GM12891 (cell line): ENCODE results near the gene CCDC102B.

Experiments used
- DNase-seq: peaks from one replicate; pipeline ENCODE4 v3.0.0; 2011; ENCODE audit warnings: low spot score; ENCODE audit not compliant: insufficient read length
- FAIRE-seq: peaks from 2 replicates; lab custom pipeline; 2011; peaks lifted over from hg19 to GRCh38; lab: Jason Lieb, UNC
- PAX5 ChIP-seq: IDR thresholded peaks from 2 replicates; pipeline ENCODE4 v1.6.1; 2011; ENCODE audit warnings: low read length, moderate library complexity, mild to moderate bottlenecking; ENCODE audit not compliant: insufficient read depth, severe bottlenecking
- POLR2A ChIP-seq: IDR thresholded peaks from 2 replicates; pipeline ENCODE4 v1.6.1; 2011; ENCODE audit warnings: low read depth, low read length, control low read depth
- POLR2AphosphoS5 ChIP-seq: IDR thresholded peaks from 2 replicates; pipeline ENCODE4 v1.6.1; 2011; ENCODE audit warnings: low read depth, low read length, control low read depth
- POU2F2 ChIP-seq: IDR thresholded peaks from 2 replicates; pipeline ENCODE4 v1.6.1; 2011; ENCODE audit warnings: low read depth, mild to moderate bottlenecking, control low read depth, low read length, moderate library complexity
- SPI1 ChIP-seq: IDR thresholded peaks from 2 replicates; pipeline ENCODE4 v1.6.1; 2011; ENCODE audit warnings: low read depth, low read length, control low read depth
- TAF1 ChIP-seq: IDR thresholded peaks from 2 replicates; pipeline ENCODE4 v1.6.1; 2011; ENCODE audit warnings: low read depth, low read length, control low read depth

Gene CCDC102B

DNA sequence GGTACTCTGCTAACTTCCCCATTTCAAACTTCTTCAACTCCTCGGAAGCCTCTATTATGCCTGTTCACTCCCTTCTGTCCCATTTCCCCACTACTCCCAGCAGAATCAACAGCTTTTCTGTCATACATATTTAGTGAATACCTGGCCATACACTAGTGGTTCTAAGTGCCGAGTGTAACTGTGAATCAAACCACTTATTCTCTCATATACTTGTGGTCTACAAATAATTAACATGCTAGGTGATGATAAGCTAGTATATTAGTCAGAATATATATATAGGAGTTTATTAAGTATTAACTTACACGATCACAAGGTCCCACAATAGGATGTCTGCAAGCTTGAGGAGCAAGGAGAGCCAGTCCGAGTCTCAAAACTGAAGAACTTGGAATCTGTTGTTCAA, 150.7 kb downstream of the CCDC102B start:
- TF ChIP-seq SPI1 = no peak
- TF ChIP-seq POLR2A = no peak
- TF ChIP-seq TAF1 = no peak
- no peak for TF ChIP-seq PAX5
- TF ChIP-seq POLR2AphosphoS5 = no peak
- no peak for TF ChIP-seq POU2F2
- FAIRE-seq (no peak), DNase-seq (no peak)

DNA sequence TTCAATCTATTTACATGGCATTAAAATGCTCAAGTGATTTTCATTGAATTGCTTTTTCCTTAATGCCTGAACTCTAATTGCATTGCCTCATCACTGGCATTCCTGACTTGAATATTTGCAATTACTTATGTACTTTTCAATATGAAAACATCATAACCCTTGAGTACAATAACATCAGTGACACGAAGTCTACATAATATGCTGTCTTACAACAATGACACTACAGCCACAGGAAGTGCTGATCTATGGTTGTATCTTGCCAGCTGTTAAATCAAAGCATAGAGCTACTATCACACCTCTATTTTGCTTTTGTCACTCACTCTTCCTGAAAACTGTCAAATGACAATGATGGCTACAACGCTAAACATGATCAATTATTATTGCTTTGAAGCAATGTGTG, 156.9 kb downstream of the CCDC102B start:
- FAIRE-seq (no peak), DNase-seq (no peak)
- no peak for TF ChIP-seq PAX5
- no peak for TF ChIP-seq POLR2AphosphoS5
- no peak for TF ChIP-seq POLR2A
- TF ChIP-seq SPI1 = no peak
- no peak for TF ChIP-seq POU2F2
- TF ChIP-seq TAF1 = no peak

DNA sequence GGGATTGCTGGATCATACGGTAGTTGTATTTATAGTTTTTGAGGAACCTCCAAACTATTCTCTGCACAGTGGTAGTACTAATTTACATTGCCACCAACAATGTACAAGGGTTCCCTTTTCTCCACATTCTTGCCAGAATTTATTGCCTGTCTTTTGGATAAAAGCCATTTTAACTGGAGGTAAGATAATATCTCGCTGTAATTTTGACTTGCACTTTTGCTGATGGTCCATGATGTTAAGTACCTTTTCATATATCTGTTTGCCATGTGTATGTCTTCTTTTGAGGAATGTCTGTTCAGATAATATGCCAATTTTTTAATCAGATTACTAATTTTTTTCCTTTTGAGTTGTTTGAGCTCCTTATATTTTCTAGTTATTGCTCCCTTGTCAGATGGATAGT, 158.8 kb downstream of the CCDC102B start:
- no peak for DNase-seq
- TF ChIP-seq POLR2AphosphoS5 (no peak), TAF1 (no peak), POLR2A (no peak), POU2F2 (no peak), SPI1 (no peak)
- no peak for FAIRE-seq

DNA sequence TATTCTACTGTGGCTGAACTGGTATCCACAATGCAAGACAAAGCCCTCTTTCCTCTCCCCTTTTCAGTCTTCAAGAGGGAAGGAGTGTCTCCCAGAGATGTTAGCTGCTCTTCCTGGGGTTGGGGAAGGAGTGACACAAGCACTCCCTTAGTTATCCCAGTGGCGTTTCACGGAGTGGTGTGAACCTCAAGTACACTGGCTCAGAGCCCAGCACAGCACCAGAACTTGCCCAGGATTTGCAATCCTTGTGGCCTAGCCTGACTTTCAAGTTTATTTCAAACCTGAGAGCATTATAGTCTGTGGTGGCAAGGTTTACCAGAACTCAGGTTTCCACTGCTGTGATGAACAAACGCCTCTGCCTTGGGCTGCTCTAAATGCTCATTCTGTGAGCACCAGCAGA, 162.5 kb downstream of the CCDC102B start:
- TF ChIP-seq POU2F2 = no peak
- no peak for TF ChIP-seq TAF1
- no peak for TF ChIP-seq POLR2A
- TF ChIP-seq POLR2AphosphoS5 = no peak
- TF ChIP-seq SPI1 = no peak
- TF ChIP-seq PAX5 = no peak
- FAIRE-seq (no peak), DNase-seq (no peak)

DNA sequence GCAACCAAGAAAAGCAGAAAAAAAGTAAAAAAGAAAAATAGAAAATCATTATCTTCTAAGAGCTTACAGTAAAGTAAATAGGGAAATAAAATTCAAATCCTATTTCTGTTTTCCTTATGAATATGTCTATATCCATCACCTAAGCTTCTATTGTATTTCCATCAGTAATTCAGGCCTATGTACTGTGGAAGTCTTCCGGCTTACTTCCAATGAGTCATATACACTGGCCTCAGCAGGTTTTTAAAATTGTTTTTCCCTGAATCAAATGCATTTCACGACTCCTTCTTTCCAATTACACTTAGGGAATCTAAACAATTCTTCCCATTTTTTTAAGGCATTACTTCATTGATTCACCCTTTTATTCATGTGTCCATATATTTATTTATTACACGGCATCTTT, 164.7 kb downstream of the CCDC102B start:
- no peak for FAIRE-seq
- TF ChIP-seq TAF1 (no peak), POLR2A (no peak), PAX5 (no peak), SPI1 (no peak), POLR2AphosphoS5 (no peak), POU2F2 (no peak)
- no peak for DNase-seq

DNA sequence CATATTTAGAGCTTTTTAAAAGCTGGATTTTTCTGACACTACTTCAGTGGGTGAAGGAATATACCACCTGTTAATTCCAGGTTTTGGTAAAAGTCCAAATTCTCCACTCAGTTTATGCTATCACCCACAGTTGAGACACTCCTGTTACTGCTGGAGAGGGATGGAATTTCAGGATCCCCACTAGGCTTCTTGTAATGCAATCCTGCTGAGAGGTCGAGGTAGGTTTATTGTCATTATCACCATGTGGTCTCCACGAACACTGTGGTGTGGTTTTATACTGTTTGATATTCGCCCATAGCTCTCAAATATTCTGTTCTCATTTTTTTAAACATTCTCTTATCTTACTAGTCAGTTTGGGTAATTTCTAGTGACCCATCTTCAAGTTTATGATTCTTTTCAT, 167.9 kb downstream of the CCDC102B start:
- DNase-seq (no peak), FAIRE-seq (no peak)
- TF ChIP-seq POLR2AphosphoS5 (no peak), POU2F2 (no peak), POLR2A (no peak), SPI1 (no peak), TAF1 (no peak), PAX5 (no peak)

DNA sequence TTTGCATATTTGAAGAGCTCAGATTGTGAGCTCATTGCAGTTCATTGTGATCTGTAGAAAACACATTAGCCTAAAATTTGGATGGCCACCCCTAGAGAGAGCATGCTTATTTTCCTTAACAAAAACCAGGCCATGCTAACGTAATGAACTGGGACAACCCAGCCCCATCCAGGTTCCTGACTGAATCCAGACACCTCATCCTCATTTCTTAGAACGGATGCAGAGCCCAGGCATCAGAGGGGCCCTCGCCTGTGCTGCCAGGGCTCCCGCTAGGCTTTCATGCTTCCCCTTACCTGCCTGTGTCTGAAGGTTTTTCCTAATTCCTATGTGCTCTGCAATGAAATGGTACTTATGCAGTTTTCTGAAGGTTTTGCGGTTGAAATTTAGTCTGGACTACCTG, 171.1 kb downstream of the CCDC102B start:
- DNase-seq (no peak), FAIRE-seq (no peak)
- no peak for TF ChIP-seq TAF1
- TF ChIP-seq POLR2A = no peak
- TF ChIP-seq PAX5 = no peak
- no peak for TF ChIP-seq POU2F2

DNA sequence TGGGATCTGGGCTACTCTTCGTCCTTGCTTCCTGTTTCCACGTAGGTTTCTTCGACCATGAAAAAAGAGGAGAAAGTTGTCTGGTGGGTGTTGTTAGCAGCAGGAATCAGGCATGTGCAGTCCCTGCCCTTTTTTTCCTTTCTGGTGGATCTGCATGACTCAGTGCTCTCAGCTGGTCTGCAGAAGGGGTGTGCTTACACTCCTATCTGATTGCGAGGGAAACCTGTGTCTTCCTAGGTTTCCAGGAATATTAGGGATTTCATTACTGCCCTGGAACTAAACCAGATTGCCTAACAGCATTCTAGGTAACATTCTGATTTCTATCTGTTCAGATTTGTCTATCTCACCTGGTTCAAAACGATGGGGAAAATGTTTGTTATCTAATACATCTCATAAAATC, 174.3 kb downstream of the CCDC102B start:
- DNase-seq = no peak
- TF ChIP-seq POLR2AphosphoS5 (no peak), SPI1 (no peak), TAF1 (no peak), POU2F2 (no peak), PAX5 (no peak), POLR2A (no peak)
- FAIRE-seq = no peak

DNA sequence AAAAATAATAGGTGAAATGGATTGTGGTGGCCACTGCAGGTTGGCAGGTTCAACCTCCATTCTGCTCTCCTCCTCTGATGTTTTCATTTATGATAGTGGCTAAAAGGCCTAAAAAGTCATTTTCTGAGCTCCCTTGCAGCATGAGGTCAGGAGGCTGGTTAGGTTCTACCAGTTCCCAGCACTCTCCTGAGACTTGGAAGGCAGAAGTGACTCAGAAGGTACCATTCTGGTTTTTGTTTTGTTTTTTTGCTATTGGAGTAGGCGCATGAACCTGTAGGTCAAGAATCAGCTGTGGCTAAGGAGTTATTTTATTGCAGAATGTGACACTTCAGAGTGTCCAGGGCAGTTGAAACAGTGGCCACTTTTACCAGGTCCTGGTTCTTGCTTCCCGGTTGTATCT, 181.9 kb downstream of the CCDC102B start:
- DNase-seq (no peak), FAIRE-seq (no peak)
- TF ChIP-seq PAX5 = no peak
- no peak for TF ChIP-seq POU2F2
- TF ChIP-seq SPI1 = no peak
- TF ChIP-seq POLR2AphosphoS5 = no peak

DNA sequence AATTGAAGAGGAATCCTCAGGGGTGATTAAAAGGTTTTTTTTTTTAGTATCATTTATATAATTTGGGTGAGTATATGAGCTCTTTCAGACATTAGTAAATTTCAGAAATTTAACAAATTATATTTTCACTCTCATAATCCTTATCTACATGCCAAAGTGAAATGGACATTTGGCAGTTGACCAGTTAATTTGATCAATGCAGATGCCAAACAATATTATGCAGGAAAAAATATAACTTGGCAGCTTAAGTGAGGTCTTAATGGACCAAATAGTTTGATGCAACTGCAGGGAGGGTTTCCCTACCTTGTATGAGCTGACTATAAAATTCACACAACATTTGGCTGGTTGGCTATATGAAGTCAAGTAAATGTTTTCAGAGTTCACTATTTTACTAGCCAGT, 185.2 kb downstream of the CCDC102B start:
- TF ChIP-seq POLR2AphosphoS5 (no peak), TAF1 (no peak), PAX5 (no peak), POU2F2 (no peak), SPI1 (no peak), POLR2A (no peak)
- DNase-seq (no peak), FAIRE-seq (no peak)

DNA sequence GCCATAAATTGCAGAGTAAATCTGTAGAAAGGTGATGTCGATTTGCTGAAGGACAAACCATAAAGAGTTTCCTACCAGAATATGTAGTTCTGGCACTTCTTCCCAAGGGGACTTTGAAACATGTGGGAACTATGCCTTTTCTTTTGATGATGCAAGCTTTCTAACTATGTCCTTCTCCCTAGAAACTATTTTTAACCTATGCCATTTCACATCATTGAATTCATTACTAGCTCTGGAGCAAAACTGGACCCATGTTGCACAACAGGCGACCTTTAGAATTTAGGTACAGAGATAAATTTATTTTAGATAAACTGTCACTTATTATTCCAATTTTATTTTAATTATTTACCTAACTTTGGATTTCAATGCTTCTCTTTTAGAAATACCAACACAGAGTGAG, 186.5 kb downstream of the CCDC102B start:
- DNase-seq (no peak), FAIRE-seq (no peak)
- TF ChIP-seq SPI1 = no peak
- TF ChIP-seq TAF1 = no peak
